Activated T-cell treated with anti-CD3 and anti-CD28 coated beads, Interleukin-2, amount 50 U/mL, for 1 hour (primary cell): ENCODE measurements around the gene RPL36A.

Experiments
- DNase-seq: peaks from one replicate; pipeline ENCODE4 v3.0.0-alpha.2; 2020

The RPL36A gene

DNA sequence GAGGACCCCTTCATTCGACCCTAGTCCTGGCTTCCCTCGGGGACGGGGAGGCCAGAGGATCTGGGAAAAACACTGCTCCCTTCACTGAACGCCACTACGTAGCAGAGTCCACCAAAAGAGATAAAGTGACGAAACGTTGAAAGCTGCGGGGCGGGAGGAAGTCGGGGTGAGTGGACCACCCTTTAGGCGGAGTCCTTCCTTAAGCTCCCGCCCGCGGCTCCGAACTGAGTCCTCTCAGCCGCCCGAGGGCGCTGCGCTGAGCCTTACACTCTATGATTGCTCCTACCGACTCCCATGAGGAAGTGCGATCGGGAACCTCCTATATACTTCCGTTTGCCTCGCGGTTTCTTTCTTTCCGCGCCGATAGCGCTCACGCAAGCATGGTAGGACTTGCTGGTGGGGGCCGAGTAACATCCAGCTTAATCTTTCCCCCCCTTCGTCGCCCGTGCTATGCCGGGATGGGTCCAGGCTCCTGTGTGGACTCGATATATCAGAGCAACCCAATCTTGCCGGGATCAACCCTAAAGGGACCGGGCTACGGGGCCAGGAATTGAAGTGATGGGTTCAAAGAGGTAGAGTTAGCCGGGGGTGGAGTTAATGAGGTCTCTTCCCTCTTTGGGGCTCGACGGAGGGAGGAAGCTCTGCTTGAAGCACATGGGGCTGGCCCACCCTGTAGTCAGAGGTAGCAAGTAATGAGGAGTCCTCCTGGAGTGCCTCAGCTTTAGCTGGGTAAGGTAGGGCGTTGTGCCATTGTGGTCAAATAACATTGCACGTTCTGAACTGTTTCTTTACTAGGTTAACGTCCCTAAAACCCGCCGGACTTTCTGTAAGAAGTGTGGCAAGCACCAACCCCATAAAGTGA, at the start of gene RPL36A:
Gene RPL36A (plus strand): TSS at position 348 of the 862 bp plus-strand sequence. CDS start 33 bp downstream, at position 381.
- DNase-seq = peak; percentile 78

DNA sequence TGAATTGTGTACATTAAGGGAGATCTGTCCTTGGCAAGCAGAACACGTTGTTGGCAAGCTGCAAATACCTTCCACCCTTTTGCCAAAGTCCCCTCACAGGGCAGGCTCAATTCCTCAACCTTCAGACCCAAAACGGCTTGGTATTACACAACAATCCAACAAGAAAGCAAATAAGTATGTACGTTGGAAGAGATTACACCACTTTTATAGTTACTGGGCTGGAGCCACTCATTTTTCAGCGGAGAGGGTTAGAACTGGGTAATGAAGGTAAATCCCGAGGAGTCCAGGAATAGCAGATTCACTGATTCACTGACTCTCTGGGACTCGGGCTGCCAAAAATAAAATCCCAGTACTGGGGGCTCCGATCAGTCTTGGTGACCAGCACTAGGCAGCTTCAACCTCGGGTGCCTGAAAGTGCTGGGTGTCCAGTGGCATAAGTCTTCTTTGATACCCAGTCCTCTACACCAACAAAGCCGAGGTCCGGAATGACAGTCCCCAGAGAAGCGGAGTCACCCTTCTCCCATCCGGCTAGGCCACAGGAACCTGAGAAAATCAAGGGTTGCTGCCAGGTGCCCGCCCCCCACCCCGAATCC, 42.9 kb upstream of the RPL36A start:
- no peak for DNase-seq

- peak; percentile 74 for DNase-seq
Observed at GRCh38 chrX:101348452-101349192, 42.2 kb upstream of the RPL36A start, which contains the start of gene TIMM8A. TIMM8A (minus strand) TSS chrX:101348742; CDS start chrX:101348664, 78 bp downstream.

DNA sequence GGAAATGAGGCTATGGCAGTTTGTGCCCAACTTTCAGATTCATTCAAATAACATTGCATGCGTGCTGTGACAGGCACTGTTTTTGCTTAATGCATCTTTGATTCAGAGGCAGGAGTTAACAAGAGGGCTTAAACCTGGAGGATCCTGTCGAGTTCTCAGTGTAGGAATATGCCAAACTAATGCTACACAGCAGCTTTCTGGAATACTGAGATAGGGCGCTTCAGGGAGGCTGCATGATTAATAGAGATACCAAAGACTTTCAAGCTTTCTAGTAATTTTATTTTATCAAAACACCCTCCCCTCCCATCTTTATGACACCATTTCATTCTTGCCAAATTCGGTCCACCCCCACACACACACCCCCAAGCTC, 41.6 kb upstream of the RPL36A start:
- DNase-seq = no peak

DNA sequence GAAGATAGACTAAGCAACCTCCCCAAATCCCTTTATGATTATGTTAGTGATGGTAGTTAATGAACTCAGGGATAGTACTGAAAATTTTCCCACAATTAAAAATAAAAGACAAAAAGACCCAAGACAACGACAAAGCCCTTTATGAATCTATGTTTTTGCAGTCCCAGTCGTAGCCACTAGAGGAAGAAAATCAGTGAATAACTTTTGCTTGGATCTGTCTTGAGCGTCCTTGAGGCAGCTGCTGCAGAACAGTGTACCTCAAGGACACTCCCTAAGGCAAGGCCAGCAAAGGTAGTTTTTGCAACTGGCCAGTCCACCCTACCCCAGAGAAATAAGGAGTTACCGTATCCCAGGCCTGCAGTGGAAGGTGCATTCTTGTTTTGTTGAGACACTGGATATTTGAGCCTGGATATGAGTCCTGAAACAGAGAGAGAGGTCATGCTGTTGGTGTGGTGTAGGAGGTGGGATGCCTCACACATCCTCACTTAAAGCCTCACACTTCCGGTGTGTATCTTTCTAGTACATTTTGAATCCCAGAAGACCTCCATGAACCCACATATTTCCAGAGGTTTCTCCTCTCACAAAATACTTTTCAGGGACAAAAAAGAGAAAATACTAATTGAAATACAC, 33.5 kb upstream of the RPL36A start:
- no peak for DNase-seq

DNA sequence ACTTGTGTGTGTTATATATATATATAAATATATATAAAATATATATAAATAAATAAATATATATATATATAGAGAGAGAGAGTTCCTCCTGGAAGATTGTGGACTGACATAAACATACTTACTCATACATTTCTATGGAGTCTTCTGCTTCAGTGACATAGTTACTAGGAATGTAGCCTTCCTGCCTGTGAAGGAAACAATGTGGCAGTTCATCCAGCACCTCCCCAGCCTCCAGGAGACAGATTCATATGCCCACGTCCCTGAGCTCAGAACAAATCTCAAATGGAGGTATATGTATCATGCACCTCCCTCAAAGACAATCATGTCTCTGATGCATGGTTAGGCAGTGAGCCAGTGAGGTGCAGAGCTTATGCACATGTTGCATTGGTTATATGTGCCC, 30.8 kb upstream of the RPL36A start:
- DNase-seq = no peak

DNA sequence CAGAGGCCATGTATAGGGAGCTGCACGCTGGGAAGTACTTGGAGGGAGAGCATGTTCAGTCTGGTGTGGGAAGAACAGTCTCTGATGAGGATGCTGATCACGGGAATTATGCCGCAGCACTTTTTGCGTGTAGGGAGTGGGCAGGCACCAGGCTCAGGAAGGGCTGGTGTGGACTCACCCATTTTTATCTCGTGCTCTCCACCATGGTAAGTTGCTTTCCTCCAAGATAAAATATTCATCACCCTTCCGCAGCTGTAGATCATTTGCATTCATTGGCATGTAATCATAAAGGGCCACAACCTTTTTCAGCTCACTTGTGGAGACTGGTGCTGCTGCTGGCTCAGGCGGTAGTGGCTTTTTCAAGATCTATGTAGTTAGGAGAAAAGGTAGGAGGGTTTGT, 30.4 kb upstream of the RPL36A start:
- DNase-seq = no peak

DNA sequence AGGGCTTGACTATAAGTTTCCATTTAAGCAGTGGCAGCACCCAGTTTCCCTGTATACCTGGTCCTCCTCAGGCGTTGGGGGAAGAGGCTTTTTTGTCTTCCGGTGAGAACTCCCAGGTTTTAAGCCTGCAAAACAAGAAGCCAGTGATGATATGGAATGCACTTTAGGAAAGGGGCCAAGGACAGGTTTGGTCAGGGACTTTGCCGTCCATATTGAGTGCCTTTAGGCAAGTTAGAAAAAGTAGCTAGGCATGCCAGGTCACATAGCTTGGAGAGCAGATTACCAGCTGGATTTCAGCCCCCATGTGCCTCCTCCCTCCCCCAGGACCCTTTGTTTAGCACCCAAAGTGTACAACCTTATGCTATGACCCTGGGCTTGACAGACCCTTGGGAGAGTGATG, 28.7 kb upstream of the RPL36A start:
- no peak for DNase-seq

DNA sequence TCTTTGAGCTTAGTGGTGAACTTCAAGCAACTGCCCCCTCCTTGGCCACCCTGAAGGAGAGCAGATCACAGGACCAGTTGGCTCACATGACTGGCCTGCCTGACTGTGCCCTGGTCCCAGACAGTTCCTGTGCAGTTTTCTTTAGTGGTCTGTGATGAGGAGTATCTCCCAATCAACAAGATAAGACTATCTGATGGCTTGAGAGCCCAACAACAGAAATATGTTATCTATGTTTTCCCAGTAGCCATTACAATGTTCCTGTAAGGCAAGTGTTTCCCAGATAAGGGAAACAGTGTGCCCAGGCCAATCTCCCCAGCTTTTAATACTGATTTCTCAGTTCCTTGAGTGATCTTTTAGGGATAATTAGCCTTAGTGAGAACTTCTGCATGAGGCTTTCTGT, 28.1 kb upstream of the RPL36A start:
- DNase-seq = no peak

GRCh38 chrX:101365301-101365795, 25.5 kb upstream of the RPL36A start:
- no peak for DNase-seq

DNA sequence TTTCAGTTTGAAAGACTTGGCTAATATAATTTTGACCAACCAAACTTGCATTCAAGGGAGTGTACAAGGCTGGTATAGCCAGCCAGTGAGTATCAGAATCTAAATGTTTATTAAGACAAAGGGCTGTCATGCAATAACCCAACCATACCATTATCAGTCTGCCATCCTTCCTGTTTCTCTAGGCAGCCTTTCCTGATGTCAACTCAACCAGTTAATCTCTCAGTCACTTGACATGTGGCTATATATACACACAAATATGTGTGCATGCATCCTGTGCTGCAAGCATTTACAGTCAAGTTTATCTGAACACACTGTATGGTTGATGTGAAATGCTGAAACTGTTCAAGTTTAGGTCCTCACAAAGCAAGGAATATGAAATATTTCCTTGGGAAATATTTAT, 22.0 kb upstream of the RPL36A start:
- no peak for DNase-seq

GRCh38 chrX:101369687-101370086, 21.1 kb upstream of the RPL36A start:
- no peak for DNase-seq

DNA sequence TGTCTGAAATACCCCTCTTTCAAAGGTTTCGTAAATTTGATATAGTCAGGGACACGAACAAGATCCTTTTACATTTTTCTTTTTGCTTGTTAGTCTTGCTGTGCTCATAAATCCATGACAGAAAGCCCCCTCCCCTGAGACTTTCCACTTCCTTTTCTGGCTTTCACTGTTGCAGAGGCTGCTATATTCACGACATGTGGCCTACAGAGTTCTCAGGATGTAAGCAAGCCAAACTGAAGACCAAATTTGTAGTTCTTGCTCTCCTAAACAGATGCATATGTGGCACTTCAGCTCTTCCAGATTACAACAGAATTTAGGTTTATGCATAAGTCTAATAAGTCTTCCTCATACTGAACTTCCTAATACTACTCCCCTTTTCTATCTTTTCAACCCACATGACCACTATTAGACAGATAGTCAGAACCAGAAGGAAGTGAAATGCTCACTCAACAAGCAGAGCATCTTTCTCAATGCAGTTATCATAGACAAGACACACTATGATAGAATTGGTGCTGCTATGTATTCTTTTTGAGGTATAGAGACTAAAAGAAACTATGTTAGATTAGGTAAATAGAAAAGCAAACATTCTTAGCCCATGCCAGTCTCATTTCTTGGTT, 19.8 kb upstream of the RPL36A start:
- DNase-seq = no peak

DNA sequence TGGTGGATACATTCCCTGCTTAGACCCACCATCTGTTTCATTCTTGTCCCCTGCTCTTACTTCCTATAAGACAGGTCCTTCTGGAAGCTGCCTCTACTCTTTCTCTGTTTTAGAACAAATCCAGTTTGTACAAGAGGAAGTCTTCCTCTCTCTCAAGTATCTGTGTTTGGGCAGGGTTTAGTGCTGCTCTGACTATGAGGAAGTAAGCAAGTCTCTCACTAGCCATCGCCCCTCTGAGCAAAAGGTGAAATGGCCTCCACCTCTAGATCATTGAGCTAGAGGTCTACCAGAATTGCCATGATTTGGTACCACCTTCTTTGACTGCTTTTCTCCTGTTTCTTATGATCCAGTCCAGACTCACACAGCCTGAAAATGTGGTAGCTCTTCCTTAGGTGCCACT, 13.3 kb upstream of the RPL36A start:
- no peak for DNase-seq

GRCh38 chrX:101383679-101384205, 7.1 kb upstream of the RPL36A start:
- DNase-seq = no peak

DNA sequence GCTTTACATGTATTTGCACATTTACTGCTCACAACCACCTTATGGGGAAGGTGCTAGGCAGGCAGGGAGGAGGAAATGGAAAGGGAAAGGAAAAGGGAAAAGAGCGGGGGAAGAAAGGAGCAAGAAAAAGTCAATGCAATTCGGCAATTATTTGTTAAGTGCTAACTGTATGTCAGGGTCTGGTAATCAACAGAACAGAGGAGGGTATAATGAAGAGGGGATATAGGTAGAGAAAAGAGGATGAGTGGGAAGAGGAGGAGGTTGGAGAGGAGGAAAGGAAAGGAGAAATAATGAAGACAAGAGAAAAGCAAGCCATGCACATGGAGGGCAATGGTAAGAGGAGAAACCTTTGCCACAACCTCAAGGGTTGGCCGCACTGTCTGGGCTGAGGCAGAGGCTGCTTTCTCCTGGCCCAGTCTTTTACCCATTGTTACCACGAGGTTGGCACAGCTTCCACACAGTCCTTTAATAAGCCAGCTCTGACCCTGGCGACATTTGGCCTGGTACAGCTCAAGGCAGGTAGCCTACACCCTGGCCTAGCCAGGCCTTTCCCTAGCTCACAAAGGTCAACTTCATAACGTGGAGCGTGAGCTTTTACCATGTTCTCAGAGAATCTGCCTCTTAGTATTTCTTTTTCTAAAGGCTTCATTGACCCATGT, 5.7 kb upstream of the RPL36A start:
- no peak for DNase-seq

GRCh38 chrX:101385795-101386541, 4.8 kb upstream of the RPL36A start, which contains the start of gene BTK:
BTK (minus strand) TSS chrX:101386191; CDS start chrX:101375284, 10,907 bp downstream.
- DNase-seq = no peak

- DNase-seq = no peak
Observed at GRCh38 chrX:101386542-101386885, 4.3 kb upstream of the RPL36A start.

GRCh38 chrX:101388604-101389003, 2.2 kb upstream of the RPL36A start:
- DNase-seq = no peak

DNA sequence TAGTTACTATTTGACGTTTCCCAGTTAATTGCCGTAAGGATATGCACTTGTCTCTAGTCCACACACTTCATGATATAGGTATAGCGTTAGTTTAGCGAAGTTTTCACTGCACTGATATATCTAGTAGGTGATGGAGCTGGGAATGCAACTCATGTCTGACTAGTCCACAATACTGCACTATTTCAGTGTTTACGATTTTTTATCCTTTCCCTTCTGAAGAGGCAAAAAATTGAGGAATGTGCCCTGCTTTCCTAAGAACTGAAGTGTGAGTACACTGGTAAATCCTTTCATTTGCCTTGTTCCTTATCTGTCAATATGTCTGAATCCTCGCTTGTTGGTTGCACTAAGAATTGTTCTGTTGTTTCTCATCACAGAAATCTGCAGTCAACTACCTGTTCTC, 1.0 kb downstream of the RPL36A start:
- DNase-seq = no peak
